A549 (cell line): ENCODE measurements around the gene TNS3. TPM values are rescaled to one million over a fixed set of nuclear protein-coding genes. Genes with fewer than 3 reads are reported as not detected.
A peak's percentile ranks its signal among the peaks of the same experiment; 100 is the strongest.

Source experiments
- ATAC-seq, 2 experiments: fragments of 200-7000 bp in 1 of 2; fragments of >200 bp in 1 of 2; cut with Nextera tagmentation in 1 of 2; cut with Tn5 transposase in 1 of 2; 3 replicates each; pipeline versions ENCODE4 v1.8.0 to v1.9.1; 2018 to 2020; ENCODE audit warnings: mild to moderate bottlenecking in 1 of 2, moderate library complexity in 1 of 2
- CTCF ChIA-PET: fragments of 300-600 bp; sonication (Branson Sonifier 250); formaldehyde crosslinking; extraction: SDS; loops from one replicate; lab custom pipeline; 2021; ENCODE audit warnings: antibody characterized with exemption, inconsistent platforms; lab: Yijun Ruan, JAX
- POLR2A ChIA-PET: fragments of 350-600 bp; formaldehyde crosslinking; extraction: SDS; loops from one replicate; lab custom pipeline; 2021; ENCODE audit warnings: antibody characterized with exemption, inconsistent platforms; lab: Yijun Ruan, JAX
- DNase-seq, 2 experiments: peaks; one replicate each; pipeline versions ENCODE4 v3.0.0 to v3.0.0-alpha.2; 2011 to 2016; ENCODE audit warnings: low read depth in 1 of 2, low spot score in 1 of 2
- FAIRE-seq: peaks from 2 replicates; lab custom pipeline; 2011; peaks lifted over from hg19 to GRCh38; lab: Jason Lieb, UNC
- H3K27ac ChIP-seq, 2 experiments: fragments of >200 bp; sonication (Bioruptor Twin); formaldehyde crosslinking; 3 replicates each; pipeline ENCODE4 v1.5.1; 2016 to 2017
- H3K4me1 ChIP-seq: fragments of >200 bp; sonication (Bioruptor Twin); formaldehyde crosslinking; 3 replicates; pipeline ENCODE4 v1.6.1; 2016
- H3K4me2 ChIP-seq: fragments of >200 bp; sonication (Bioruptor Twin); formaldehyde crosslinking; 3 replicates; pipeline ENCODE4 v1.6.1; 2016
- H3K4me3 ChIP-seq: fragments of >200 bp; sonication (Bioruptor Twin); formaldehyde crosslinking; 3 replicates; pipeline ENCODE4 v1.5.1; 2016
- H3K9me3 ChIP-seq: fragments of >200 bp; sonication (Bioruptor Twin); formaldehyde crosslinking; 3 replicates; pipeline ENCODE4 v1.6.1; 2016
- CBX2 ChIP-seq: fragments of 200-600 bp; sonication (generic); IDR thresholded peaks from 2 replicates; pipeline ENCODE4 v1.6.1; 2016; ENCODE audit warnings: low read depth, mild to moderate bottlenecking, borderline replicate concordance
- CBX8 ChIP-seq: fragments of 200-600 bp; sonication (generic); IDR thresholded peaks from 2 replicates; pipeline ENCODE4 v1.6.1; 2016
- CHD2 ChIP-seq: fragments of 150-350 bp; IDR thresholded peaks from 2 replicates; pipeline ENCODE4 v1.6.1; 2014; ENCODE audit warnings: low read length; ENCODE audit not compliant: partially characterized antibody
- EHF ChIP-seq: fragments of 250-450 bp; sonication (Bioruptor Pico); IDR thresholded peaks from 2 replicates; pipeline ENCODE4 v1.5.0; 2020; ENCODE audit warnings: mild to moderate bottlenecking
- EHMT2 ChIP-seq: fragments of 200-600 bp; sonication (generic); IDR thresholded peaks from 2 replicates; pipeline ENCODE4 v1.6.1; 2016; ENCODE audit warnings: antibody characterized with exemption, low read depth, mild to moderate bottlenecking, moderate library complexity
- EP300 ChIP-seq, 2 experiments: fragments of >200 bp; sonication (Bioruptor Twin); formaldehyde crosslinking; IDR thresholded peaks; 2 replicates in 1 of 2; 3 replicates in 1 of 2; pipeline ENCODE4 v1.6.1; 2016 to 2017
- ESRRA ChIP-seq: fragments of 150-350 bp; IDR thresholded peaks from 2 replicates; pipeline ENCODE4 v1.6.1; 2014; ENCODE audit warnings: mild to moderate bottlenecking, low read length, borderline replicate concordance
- FOSL2 ChIP-seq, 2 experiments: fragments of 450-650 bp in 1 of 2; fragments of >200 bp in 1 of 2; sonication (Bioruptor Twin) in 1 of 2; formaldehyde crosslinking; IDR thresholded peaks; 2 replicates each; pipeline versions ENCODE4 v1.5.0 to v1.6.1; 2016 to 2020; ENCODE audit warnings: mild to moderate bottlenecking in 1 of 2, moderate library complexity in 1 of 2
- FOXS1 ChIP-seq: fragments of 250-450 bp; sonication (Bioruptor Pico); IDR thresholded peaks from 2 replicates; pipeline ENCODE4 v1.5.0; 2020; ENCODE audit warnings: mild to moderate bottlenecking, moderate library complexity
- GATA3 ChIP-seq: IDR thresholded peaks from 2 replicates; pipeline ENCODE4 v1.6.1; 2012; ENCODE audit warnings: borderline replicate concordance
- HEYL ChIP-seq: fragments of 250-450 bp; sonication (Bioruptor Pico); IDR thresholded peaks from 2 replicates; pipeline ENCODE4 v1.8.0; 2021; ENCODE audit warnings: mild to moderate bottlenecking, moderate library complexity
- JUN ChIP-seq, 2 experiments: fragments of >200 bp; sonication (Bioruptor Twin); formaldehyde crosslinking; IDR thresholded peaks; 2 replicates in 1 of 2; 3 replicates in 1 of 2; pipeline ENCODE4 v1.6.1; 2016 to 2017
- KDM1A ChIP-seq: fragments of 200-600 bp; sonication (generic); IDR thresholded peaks from 2 replicates; pipeline ENCODE4 v1.6.1; 2016; ENCODE audit warnings: low read depth, mild to moderate bottlenecking
- POLR2A ChIP-seq: IDR thresholded peaks from 2 replicates; pipeline ENCODE4 v1.6.1; 2012; ENCODE audit warnings: mild to moderate bottlenecking, low read length
- RFX5 ChIP-seq: fragments of 450-650 bp; IDR thresholded peaks from 2 replicates; pipeline ENCODE4 v1.7.1; 2014; ENCODE audit warnings: antibody characterized with exemption, mild to moderate bottlenecking, moderate library complexity
- SREBF2 ChIP-seq: fragments of 450-650 bp; IDR thresholded peaks from 2 replicates; pipeline ENCODE4 v1.6.1; 2014; ENCODE audit warnings: mild to moderate bottlenecking, moderate library complexity
- TFCP2L1 ChIP-seq: fragments of 250-450 bp; sonication (Bioruptor Pico); IDR thresholded peaks from 2 replicates; pipeline ENCODE4 v1.5.0; 2021; ENCODE audit warnings: mild to moderate bottlenecking
- ZNF302 ChIP-seq: fragments of 250-450 bp; sonication (Bioruptor Pico); IDR thresholded peaks from 2 replicates; pipeline ENCODE4 v1.9.0; 2021; ENCODE audit warnings: inconsistent platforms, mild to moderate bottlenecking, moderate library complexity
- WGBS: methylation state at CpG from one replicate; pipeline ENCODE4 v1.1.6; 2017; ENCODE audit errors: missing lambda C conversion rate; 5-methylcytosine and 5-hydroxymethylcytosine counted together
- polyA plus RNA-seq, 4 experiments: library from polyadenylated mRNA; depleted of rRNA in 3 of 4; stranded (reverse); fragments of >200 nt; fragmentation: RNase III in 1 of 4; extraction: RNeasy Plus Mini Kit Qiagen cat#74134 plus additional on column Dnase treatment in 1 of 4; gene quantifications; 2 replicates in 3 of 4; 3 replicates in 1 of 4; pipeline ENCODE4 v1.2.3, GENCODE V29; 2011 to 2017
- TF ChIP-seq, protein P1 (sequence below): fragments of >200 bp; sonication (Bioruptor Twin); formaldehyde crosslinking; IDR thresholded peaks from 3 replicates; pipeline ENCODE4 v1.5.1; 2016
- TF ChIP-seq, protein P2 (sequence below): IDR thresholded peaks from 2 replicates; pipeline ENCODE4 v1.6.1; 2012
- TF ChIP-seq, protein P3 (sequence below): fragments of 250-450 bp; sonication (Bioruptor Pico); IDR thresholded peaks from 2 replicates; pipeline ENCODE4 v1.5.0; 2021; ENCODE audit warnings: mild to moderate bottlenecking, moderate library complexity, borderline replicate concordance
- TF ChIP-seq, protein P4 (sequence below): fragments of 450-650 bp; IDR thresholded peaks from 2 replicates; pipeline ENCODE4 v1.6.1; 2014; ENCODE audit warnings: antibody characterized with exemption
- TF ChIP-seq, protein P5 (sequence below): IDR thresholded peaks from 2 replicates; pipeline ENCODE4 v1.6.1; 2012

Gene TNS3
- polyA plus RNA-seq, 2 of the 4 experiments (the other 2 are of a cell fraction) = 107 to 134 TPM

DNA sequence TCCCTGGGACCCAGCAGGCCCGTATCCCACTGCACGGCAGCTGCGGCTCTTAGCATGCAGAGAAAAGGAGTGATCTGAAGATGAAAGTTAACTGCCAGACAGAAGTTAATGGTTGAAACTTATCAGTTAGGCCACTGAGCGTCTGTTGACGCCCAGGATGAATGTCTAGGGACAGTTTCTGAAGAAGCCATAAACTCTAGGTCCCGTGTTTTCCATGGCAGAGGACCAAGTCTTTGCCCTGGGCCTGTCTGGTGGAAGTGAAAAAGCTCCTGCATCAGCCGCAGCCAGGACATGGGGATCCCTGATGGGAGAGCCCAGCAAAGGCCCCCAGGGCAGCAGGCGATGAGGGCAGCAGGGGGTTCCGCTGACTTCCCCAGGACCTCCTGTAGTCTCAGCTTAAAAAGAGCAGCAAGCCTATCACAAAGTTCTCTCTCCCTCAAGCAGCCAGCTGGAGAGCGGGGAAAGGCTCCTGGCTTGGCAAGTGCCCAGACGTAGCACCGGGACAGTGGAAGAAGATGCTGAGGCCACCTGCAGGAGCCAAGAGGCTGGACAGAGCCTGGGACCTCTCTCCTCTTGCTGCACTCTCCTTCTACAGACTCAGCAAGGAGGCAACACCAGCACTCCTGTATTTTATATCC, 79.6 kb downstream of the TNS3 start:
- DNase-seq (no peak), FAIRE-seq (no peak), ATAC-seq (peak in 1 of 2 experiments; percentile 5; a peak in 2 of 6 replicates)
- POLR2A ChIA-PET = no interaction called here
- H3K4me2 ChIP-seq = peak overlapping the region; percentile 60
- H3K27ac ChIP-seq = peak overlapping the region; percentile 52 to 76; a peak in 4 of 6 replicates
- WGBS = 88% methylated on average over 12 of the region's 12 CpGs
- TF ChIP-seq TFCP2L1 (CRISPR knock-in tag) (no peak), SREBF2 (no peak), CBX2 (no peak), KDM1A (no peak), ESRRA (no peak), RFX5 (no peak), EHMT2 (no peak), FOXS1 (CRISPR knock-in tag) (no peak)
- TF ChIP-seq, protein P1, sequence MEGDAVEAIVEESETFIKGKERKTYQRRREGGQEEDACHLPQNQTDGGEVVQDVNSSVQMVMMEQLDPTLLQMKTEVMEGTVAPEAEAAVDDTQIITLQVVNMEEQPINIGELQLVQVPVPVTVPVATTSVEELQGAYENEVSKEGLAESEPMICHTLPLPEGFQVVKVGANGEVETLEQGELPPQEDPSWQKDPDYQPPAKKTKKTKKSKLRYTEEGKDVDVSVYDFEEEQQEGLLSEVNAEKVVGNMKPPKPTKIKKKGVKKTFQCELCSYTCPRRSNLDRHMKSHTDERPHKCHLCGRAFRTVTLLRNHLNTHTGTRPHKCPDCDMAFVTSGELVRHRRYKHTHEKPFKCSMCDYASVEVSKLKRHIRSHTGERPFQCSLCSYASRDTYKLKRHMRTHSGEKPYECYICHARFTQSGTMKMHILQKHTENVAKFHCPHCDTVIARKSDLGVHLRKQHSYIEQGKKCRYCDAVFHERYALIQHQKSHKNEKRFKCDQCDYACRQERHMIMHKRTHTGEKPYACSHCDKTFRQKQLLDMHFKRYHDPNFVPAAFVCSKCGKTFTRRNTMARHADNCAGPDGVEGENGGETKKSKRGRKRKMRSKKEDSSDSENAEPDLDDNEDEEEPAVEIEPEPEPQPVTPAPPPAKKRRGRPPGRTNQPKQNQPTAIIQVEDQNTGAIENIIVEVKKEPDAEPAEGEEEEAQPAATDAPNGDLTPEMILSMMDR = no peak
- TF ChIP-seq, protein P2, sequence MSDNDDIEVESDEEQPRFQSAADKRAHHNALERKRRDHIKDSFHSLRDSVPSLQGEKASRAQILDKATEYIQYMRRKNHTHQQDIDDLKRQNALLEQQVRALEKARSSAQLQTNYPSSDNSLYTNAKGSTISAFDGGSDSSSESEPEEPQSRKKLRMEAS = no peak
- TF ChIP-seq, protein P3, sequence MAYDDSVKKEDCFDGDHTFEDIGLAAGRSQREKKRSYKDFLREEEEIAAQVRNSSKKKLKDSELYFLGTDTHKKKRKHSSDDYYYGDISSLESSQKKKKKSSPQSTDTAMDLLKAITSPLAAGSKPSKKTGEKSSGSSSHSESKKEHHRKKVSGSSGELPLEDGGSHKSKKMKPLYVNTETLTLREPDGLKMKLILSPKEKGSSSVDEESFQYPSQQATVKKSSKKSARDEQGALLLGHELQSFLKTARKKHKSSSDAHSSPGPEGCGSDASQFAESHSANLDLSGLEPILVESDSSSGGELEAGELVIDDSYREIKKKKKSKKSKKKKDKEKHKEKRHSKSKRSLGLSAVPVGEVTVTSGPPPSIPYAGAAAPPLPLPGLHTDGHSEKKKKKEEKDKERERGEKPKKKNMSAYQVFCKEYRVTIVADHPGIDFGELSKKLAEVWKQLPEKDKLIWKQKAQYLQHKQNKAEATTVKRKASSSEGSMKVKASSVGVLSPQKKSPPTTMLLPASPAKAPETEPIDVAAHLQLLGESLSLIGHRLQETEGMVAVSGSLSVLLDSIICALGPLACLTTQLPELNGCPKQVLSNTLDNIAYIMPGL (CRISPR knock-in tag) = no peak
- no peaks in the 10 kb centered on the region for H3K9me3 ChIP-seq
- no peak overlapping the region for H3K4me3 ChIP-seq
- H3K4me1 ChIP-seq = peaks cover 98% of the 10 kb centered on the region
- CTCF ChIA-PET = interaction anchor here (0.7 to 2.0 kb wide), 5 partner anchors 10 to 316 kb away, joined by 3 to 7 read pairs (median 4); no protein-coding TSS in a partner anchor

DNA sequence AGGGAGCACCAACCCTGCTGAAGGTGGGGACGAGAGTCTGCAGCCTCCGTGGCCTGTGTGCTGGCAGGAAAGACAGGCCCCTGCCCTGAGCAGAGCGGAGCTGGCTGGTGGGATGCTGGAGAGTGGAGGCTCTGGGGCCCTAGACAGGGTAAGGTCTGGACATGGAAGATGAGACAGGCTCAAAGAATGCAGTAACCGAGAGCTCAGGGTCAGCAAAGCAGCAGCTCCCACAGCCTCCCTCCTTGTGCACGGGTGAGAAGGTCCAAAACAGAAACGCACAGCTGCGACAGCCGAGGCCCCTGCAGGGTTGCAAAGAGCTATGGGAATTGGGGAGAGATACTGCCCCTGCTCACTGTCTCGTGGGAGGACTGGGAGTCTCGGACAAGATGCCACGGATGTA, 80.5 kb downstream of the TNS3 start:
- CTCF ChIA-PET = interaction anchor here (1.6 to 2.5 kb wide), 4 partner anchors 11 to 25 kb away, joined by 4 to 8 read pairs (median 6); no protein-coding TSS in a partner anchor
- peak; percentile 30 to 61; a peak in 4 of 6 replicates for ATAC-seq
- no peak for FAIRE-seq
- Histone ChIP-seq H3K9me3 (no peaks in the 10 kb centered on the region), H3K4me3 (no peak overlapping the region), H3K4me1 (peaks cover 98% of the 10 kb centered on the region), H3K27ac (peak overlapping the region; percentile 52 to 76; a peak in 5 of 6 replicates), H3K4me2 (peak overlapping the region; percentile 60)
- POLR2A ChIA-PET = no interaction called here
- TF ChIP-seq GATA3 (no peak), SREBF2 (no peak), EP300 (IDR thresholded peaks at IDR 0.05) (no peak), ZNF302 (CRISPR knock-in tag) (no peak), HEYL (CRISPR knock-in tag) (no peak), EHF (CRISPR knock-in tag) (no peak), JUN (IDR thresholded peaks at IDR 0.05) (0 out of 5 replicates have a peak, but pooled peaks of 1 of the 2 experiments have one; percentile 20), CBX2 (no peak), CHD2 (no peak), FOSL2 (IDR thresholded peaks at IDR 0.05) (no peak), FOSL2 (CRISPR knock-in tag; IDR thresholded peaks at IDR 0.05) (no peak), FOXS1 (CRISPR knock-in tag) (no peak), CBX8 (no peak), POLR2A (no peak)
- TF ChIP-seq, protein P4, sequence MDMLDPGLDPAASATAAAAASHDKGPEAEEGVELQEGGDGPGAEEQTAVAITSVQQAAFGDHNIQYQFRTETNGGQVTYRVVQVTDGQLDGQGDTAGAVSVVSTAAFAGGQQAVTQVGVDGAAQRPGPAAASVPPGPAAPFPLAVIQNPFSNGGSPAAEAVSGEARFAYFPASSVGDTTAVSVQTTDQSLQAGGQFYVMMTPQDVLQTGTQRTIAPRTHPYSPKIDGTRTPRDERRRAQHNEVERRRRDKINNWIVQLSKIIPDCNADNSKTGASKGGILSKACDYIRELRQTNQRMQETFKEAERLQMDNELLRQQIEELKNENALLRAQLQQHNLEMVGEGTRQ = no peak
- TF ChIP-seq, protein P5, sequence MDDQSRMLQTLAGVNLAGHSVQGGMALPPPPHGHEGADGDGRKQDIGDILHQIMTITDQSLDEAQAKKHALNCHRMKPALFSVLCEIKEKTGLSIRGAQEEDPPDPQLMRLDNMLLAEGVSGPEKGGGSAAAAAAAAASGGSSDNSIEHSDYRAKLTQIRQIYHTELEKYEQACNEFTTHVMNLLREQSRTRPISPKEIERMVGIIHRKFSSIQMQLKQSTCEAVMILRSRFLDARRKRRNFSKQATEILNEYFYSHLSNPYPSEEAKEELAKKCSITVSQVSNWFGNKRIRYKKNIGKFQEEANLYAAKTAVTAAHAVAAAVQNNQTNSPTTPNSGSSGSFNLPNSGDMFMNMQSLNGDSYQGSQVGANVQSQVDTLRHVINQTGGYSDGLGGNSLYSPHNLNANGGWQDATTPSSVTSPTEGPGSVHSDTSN = no peak
- TF ChIP-seq, protein P1 = no peak
- TF ChIP-seq, protein P2 = peak; percentile 29; the same call in 1 of the 2 replicates
- no peak for DNase-seq
- 61% methylated on average over 11 of the region's 11 CpGs for WGBS
